Activated T-cell treated with anti-CD3 and anti-CD28 coated beads for 1 hour (primary cell): ENCODE results near the gene CHAF1B.
A peak's percentile ranks its signal among the peaks of the same experiment; 100 is the strongest.
"Not testable (repeated sequence)": the region's sequence is repeated elsewhere in the genome, so short reads cannot be mapped to it uniquely, and the experiment has no call there.

ENCODE experiments used
- DNase-seq: peaks from one replicate; pipeline ENCODE4 v3.0.0-alpha.2; 2020; ENCODE audit warnings: low read depth

The CHAF1B gene

DNA sequence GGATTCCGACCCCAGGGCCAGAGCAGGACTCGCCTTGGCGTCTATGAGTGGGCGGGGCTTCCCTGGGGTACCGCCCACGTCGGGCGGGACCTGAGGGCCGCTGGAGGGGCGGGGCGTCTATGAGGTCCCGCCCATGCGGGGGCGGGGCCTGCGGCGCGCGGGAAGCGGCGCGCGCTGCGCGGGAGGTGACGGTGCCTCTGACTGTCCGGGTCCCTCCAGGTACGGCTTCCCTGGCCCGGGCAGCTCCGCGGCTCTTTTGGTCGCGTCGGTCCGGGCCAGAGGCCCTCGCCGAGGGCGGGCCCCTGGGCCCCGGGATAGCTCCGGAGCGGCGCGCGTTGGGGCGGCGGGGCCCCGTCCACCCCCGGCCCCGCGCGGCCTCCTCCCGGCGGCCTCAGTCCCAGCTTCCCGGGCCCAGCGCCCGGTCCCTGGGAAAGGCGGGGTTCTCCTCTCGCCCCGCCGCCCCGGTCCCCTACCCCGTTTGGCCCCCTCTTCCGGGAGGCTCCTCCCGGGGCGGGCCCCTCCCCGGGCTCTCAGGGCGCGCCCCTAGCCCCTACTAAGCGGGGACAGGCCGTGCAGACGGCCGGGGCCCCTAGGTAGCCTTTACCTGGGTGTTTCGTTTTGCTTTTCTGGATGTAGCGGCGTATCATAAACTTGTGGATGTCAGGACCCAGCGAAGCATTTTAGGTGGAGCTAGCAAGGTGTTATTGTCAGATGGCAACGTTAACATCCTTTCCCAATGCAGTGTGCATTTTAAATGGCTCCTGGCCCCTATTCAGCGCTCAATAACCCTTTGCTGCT lies at the start of gene CHAF1B:
TSS of gene CHAF1B (plus strand) at position 160 of the 798 bp plus-strand sequence. CDS start 745 bp downstream, outside the sequence.
- peak; percentile 77 for DNase-seq

DNA sequence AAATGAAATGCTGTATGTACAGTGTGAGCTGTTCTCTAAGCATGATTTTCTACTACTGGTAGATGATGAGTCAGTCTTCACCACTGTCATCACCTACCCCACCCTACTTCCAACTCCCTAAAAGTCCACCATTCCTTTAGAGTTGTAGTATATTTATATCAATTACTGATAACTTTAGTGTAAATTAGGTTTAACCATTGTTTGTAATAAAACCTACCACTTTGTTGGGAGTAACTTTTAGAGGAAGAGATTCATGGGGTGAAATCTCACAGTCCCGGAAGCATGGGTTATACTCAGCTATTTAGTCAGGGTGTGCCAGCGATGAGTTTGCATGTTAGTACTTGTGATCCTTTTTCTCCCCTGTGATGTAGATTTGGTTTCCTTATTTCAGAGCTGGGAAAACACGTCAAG lies 48.1 kb upstream of the CHAF1B start:
- DNase-seq, result no peak

DNA sequence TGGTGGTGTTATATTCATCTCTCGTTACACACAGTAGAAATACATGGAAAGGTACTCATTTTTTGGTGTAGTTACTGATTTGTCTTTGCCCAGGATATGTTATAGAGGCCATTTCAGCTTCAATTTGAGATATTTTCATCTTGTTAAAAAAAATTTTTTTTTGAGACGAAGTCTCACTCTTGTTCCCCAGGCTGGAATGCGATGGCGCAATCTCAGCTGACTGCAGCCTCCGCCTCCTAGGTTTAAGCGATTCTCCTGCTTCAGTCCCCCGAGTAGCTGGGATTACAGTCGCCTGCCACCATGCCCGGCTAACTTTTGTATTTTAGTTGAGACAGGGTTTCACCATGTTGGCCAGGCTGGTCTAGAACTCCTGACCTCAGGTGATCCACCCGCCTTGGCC lies 46.2 kb upstream of the CHAF1B start:
- no peak for DNase-seq

DNA sequence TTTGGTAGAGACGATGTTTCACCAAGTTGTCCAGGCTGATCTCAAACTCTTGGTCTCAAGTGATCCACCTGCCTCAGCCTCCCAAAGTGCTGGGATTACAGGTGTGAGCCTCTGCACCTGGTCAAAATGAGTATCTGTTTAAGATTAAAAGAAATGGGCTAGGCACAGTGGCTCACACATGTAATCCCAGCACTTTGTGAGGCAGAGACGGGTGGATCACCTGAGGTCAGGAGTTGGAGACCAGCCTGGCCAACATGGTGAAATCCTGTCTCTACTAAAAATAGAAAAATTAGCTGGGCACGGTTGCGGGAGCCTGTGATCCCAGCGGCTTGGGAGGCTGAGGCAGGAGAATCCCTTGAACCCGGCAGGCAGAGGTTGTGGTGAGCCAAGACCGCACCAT lies 42.6 kb upstream of the CHAF1B start:
- DNase-seq, result not testable (repeated sequence)

DNA sequence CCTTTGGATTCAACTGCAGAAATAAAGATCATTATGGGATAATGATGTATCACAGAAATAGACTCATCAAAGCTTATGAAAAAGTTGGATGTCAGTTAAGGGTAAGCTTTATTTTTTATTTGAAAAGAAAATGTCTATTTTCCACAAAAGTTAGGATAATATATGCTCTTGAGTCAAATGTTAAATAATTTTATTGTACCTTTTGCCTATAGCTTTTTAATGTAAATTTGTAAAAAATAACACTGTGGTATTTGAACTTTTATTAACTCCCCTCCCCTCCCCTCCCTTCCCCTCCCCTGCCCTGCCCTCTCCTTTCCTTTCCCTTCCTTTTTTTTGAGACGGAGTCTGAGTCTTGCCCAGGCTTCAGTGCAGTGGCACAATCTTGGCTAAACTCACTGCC lies 40.3 kb upstream of the CHAF1B start:
- DNase-seq, result no peak

DNA sequence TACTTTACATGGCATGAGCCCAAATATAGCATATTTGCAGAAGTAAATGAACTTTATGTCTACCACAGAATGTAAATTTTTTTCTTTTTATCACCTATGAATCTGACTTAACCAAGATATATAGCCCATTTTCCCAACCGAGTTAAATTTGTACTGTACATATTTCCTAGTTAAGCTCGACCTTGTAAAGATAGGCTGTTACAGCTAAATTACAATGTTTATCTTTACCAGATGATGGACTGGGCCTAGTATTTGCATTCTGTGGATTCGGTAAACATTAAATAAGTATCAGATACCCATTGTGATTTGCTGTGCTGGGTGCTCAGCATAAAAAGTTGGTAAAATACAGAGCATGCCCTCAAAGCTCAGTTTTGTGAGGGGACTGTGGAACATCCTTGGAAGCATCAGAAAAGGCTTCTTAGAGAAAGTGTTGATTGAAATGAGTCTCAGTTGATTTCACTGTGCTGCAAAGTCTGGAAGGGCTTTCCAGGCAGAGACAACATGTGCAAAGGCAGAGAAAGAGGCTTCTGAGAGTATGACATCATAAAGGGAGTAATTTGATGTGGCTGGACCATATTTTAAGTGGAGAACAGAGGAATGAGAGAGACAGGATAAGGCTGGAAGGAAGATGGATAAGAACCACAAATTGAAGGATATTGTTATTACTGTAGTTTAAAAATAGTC lies 37.8 kb upstream of the CHAF1B start:
- no peak for DNase-seq

DNA sequence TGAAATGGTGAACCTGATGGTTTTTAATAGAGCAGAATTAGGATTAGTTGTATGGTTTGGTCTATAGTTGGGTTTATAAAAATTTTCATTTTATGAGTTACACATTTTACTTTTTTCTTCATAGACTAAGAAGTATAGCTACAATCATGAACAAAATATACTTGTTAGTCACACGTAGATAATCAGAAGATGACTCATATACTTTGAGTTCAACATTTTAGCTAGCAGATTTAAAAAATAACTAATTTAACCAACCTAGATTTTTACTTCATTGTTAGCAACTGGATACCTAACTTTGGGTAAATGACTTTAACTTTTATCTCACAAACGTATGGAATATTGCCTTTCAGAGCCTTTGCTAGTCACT lies 37.2 kb upstream of the CHAF1B start:
- no peak for DNase-seq

DNA sequence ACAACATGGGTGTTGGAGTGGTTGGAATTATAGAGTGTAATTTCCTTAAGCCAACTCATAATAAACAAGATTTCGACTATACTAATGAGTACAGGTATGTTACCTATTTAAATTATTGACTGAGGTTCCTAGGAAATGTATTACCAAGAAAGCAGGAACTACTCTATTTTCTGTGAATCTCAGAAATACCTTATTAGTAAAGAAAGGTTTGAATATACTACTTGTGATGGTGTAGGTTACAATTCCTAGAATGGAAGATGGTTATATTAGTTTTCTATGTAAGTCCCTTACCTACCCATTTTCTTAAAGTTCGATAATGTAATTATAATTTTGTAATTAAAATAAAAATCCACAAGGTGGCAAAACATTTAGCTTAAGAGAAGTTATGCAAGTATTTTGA lies 35.9 kb upstream of the CHAF1B start:
- DNase-seq, result no peak

DNA sequence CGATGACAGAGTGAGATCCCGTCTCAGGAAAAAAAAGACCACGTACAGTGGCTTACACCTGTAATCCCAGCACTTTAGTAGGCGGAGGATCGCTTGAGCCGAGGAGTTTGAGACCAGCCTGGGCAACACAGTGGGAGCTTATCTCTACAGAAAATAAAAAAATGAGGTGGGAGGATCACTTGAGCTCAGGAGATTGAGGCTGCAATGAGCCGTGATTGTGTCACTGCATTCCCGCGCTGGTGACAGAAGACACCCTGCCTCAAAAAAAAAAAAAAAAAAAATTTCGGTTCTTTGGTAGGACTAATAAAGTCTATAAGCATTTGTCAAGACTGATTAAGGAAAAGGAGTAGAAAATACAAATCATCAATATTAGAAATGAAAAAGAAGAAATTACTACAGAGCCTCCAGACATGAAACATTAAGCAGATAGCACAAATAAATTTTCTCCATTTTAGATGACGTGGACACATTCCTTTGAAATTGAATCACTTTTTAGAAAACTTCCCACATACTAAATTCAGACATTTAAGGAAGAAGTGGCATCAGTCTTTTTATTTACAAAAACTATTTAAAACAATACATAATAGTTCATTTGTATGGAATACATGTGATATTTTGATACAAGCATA lies 34.8 kb upstream of the CHAF1B start:
- DNase-seq, result no peak

DNA sequence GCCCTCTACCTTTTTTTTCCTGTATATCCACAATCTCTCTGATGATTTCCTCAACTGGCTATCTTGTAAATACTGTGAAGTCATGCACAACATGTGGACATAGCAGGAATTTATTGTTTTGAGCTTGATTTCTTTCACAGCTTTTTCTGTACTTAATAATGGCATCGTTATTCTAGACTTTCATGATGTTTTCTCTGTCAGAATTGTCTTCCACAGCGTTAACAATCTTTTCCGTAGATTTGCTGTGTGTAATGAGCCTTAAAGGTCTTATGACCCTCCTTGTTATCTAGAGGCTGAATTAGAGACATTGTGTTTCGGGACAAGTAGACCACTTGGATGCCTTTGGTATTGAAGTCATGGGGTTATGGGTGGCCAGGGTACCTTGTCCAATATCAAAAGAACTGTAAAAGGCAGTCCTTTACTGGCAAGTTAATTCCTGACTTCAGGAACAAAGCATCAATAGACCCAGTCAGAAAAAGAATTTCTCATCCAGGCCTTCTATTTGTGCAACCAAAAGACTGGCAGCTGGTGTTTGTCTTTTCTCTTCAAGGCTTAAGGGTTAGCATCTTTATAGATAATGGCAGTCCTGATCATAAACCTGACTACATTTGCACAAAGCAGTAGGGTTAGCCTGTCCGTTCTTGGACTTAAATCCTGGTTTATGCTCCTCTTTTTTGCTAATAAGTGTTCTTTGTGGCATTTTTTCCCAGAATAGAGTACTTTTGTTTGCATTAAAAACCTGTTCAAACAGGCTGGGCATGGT lies 30.1 kb upstream of the CHAF1B start:
- no peak for DNase-seq

DNA sequence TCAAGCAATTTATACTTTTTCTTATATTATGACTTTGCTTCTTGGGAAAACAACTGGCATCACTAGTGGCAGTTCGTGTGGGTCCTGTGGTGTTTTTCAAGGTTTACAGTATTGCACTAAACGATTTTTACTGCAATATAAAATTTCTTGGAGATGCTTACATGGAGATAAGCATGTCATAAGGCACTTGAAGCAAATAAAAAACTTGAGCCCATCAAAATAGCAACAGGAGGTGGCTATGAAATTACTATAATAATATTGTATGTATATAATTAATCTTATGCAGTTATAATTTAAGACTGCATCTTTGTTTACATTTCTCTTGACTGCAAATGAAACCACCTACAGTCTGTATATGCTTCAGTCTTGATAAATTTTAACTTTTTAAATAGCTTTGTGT lies 29.3 kb upstream of the CHAF1B start:
- DNase-seq, result no peak

DNA sequence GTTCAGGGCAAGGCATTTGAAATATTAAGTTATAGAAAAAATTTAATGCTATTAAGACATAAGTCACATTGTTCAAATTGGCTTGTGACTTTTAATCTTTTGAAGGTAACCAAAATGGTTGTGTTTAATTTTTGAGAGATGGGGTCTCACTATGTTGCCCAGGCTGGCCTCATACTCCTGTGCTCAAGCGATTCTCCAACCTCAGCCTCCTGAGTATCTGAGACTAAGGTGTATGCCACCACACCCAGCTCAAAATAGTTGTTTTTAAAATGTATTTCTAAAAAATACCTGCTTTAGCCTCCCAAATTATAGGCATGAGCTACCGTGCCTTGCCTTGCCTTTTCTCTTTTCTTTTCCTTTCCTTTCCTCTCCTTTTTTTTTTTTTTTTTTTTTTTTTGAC lies 26.0 kb upstream of the CHAF1B start:
- DNase-seq, result no peak

DNA sequence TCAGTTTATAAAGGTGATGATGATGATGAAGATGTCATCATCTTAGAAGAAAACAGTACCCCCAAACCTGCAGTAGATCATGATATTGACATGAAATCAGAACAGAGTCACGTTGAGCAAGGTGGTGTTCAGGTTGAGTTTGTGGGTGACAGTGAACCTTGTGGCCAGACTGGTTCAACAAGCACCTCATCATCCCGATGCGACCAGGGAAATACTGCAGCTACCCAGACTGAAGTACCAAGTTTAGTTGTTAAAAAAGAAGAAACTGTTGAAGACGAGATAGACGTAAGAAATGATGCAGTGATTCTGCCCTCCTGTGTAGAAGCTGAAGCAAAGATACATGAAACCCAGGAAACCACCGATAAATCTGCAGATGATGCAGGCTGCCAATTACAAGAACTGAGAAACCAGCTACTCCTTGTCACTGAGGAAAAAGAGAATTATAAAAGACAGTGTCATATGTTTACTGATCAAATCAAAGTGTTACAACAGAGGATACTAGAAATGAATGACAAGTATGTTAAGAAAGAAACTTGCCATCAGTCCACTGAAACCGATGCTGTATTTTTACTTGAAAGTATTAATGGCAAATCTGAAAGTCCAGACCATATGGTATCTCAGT lies 16.0 kb upstream of the CHAF1B start:
- DNase-seq, result no peak

DNA sequence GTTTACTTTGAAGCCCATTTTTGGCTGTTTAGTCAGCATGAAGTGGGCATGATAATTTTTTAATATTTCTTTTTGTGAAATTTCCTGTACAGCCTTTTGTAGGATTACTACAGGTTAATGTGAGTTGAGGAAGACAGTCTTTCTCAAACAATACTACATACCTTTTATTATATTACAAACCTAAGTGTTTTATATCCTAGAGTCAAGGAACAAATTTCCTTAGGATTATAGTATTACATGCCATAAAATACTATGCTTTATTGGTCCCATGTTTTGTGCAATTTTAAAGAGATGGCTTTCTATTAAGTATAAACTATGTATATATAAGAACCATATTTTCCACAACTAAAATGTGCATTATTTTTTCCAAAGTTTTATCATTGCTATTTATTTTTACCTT lies 9.2 kb upstream of the CHAF1B start:
- no peak for DNase-seq

DNA sequence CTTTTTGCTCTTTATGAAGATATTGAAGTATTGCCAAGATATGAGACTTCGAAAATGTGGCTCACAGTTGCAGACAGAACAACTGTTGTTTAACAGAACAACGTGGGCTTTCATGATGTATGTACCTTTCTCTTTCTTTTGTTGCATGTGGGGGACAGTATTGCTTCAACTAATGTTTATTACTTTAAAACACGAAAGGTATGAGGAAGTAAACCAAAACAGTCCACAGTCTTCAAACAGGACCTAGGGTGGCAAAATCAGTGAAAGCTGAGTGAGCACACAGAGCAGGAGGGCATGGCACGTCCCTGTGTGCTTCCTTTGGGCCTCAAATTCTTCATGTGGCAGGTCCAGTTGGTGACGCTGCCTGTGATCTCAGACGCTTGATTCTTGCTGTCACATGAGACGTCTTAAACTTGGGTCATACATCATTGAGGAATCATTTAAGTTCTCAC lies 7.8 kb upstream of the CHAF1B start:
- no peak for DNase-seq

DNA sequence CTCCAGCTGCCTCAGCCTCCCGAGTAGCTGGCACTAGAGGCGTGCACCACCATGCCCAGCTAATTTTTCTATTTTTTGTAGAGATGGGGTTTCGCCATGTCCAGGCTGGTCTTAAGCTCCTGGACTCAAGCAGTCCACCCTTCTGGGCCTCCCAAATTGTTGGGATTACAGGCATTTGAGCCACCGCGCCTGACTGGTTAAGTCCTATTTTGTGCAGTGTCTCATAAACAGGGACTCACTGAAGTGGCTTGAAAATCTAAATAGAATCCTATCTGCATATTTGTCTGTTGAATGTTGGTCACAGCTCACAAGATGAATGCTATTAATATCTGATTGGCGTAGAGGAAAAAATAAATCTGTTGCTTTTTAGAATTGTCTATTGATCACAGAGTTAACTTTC lies 5.9 kb upstream of the CHAF1B start:
- DNase-seq, result no peak

DNA sequence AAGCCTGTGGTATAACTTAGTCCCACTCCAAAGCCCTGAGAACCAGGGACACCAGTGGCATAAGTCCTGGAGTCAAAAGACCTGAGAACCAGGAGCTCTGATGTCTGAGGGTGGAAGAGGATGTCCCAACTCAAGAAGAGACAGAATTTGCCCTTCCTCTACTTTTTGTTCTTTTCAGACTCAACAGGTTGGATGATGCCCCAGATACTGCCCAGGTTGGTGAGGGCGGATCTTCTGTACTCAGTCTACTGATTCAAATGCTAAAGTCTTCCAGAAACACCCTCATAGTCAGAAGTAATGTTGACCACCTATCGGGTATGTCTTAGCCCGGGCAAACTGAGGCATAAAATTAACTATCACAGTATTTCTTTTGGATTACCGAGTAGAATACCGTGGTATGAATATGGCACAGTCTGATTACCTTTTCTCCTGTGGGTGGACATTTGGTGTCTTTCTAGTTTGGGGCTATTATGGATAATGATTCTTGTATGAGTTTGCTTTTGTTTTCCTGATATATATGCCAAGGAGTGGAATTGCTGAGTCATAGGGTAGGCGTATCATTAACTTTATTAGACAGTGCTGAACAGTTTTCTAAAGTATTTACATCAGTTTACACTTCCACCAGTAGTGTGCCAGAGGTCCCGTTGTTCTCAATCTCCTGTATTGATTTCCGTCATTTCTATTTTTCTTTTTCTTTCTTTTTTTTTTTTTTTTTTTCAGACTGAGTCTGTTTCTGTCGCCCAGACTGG lies 3.2 kb upstream of the CHAF1B start:
- no peak for DNase-seq

DNA sequence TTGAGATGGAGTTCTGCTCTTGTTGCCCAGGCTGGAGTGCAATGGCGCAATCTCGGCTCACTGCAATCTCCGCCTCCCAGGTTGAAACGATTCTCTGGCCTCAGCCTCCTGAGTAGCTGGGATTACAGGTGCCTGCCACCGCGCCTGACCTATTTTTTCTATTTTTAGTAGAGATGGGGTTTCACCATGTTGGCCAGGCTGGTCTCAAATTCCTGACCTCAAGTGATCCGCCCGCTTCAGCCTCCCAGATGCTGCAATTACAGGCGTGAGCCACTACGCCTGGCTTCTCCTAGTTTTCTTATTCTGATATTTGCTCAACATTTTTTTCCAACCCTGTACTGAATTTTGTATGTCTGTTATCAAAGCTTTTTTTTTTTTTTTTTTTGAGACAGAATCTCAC lies 2.5 kb upstream of the CHAF1B start:
- DNase-seq, result not testable (repeated sequence)

DNA sequence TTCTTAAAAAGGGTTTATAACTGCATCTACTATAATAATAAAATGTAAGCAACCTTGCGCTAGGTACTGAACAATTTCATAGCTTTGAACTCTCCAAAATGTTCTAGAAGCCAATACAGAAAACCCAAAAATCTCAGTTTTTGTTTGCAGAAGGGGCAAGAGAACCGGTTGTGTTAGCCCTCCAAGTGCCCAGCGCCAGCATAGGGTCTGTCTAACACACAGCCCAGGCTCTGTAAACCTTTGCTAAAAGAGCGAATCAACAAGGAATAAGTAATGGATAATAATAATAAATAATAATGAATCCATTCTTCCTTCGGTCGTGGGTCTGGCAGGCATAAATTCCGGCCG lies 333 bp upstream of the CHAF1B start:
- no peak for DNase-seq

DNA sequence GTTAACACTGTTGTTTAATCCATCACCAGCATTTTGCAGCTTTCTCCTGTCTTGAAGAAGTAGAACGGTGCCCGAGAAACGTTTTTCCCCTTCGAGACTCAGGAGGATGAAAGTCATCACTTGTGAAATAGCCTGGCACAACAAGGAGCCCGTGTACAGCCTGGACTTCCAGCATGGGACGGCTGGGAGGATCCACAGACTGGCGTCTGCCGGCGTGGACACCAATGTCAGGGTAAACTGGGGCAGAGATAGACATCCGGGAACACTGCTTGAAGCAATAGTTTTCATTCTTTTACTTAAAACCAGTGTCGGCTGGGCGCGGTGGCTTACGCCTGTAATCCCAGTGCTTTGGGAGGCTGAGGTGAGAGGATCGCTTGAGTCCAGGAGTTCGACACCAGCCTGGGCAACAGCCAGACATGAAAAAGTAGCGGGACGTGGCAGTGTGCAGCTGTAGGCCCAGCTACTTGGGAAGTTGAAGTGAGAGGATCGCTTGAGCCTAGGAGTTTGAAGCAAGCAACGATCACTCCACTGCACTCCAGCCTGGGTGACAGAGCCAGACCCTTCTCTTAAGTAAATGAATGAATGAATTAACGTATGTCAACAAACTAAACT lies 945 bp downstream of the CHAF1B start:
- no peak for DNase-seq

DNA sequence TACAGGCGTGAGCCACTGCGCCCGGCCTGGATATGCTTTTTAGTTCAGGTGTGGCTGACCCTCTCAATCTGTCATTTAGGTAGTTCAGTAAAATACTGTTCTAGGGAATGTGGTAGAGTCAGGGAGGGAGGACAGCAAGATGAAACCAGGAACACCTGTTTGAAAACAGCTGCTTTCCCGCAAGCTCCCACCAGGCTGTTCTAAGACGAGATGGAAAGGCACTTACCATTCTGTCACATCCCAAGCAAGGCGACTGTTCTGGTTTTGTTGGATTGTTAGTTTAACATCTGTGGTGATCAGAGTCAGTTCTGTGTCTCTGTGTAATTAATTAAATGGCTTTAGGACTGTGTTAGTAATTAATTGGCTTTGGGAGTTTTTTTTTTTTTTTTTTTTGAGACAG lies 2.9 kb downstream of the CHAF1B start:
- DNase-seq, result no peak
